NK-92 (cell line): ENCODE measurements around the gene COL23A1.

Source experiments
- DNase-seq: peaks from one replicate; lab custom pipeline; 2025; ENCODE audit not compliant: unreplicated experiment; lab: John Stamatoyannopoulos, UW

Gene COL23A1

DNA sequence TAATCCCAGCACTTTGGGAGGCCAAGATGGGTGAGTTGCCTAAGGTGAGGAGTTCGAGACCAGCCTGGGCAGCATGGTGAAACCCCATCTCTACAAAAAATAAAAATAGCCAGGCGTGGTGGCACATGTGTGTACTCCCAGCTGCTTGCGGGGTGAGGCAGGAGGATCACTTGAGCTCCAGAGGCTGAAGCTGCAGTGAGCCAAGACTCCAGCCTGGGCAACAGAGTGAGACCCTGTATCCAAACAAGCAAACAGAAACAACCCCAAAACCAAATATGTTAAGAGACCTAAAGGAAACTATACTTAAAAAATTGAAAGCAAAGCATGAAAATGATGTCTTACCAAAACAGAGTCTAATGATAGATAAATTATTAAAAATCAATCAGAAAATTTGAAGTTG, 373.4 kb downstream of the COL23A1 start:
- no peak for DNase-seq

DNA sequence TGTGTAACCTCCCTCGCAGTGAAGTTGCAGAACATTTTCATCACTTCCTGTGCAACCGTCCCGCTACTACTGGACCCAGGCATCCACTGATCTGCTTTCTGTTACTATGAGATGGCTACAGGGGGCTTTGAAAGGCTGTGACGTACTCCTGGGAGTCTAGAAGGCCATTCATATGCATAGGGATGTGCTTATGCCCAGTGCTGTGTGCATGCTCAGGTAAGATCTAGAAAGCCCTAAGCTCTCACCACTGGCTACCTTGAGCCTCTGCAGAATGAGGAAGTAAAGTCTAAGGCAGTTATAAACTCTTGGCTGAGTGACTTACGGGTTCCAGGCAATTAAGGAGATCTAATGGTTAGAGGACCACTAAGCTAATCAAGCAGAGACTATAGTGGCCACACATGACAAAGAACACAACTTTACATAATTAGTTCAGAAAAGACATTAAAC, 374.1 kb downstream of the COL23A1 start:
- DNase-seq = no peak

DNA sequence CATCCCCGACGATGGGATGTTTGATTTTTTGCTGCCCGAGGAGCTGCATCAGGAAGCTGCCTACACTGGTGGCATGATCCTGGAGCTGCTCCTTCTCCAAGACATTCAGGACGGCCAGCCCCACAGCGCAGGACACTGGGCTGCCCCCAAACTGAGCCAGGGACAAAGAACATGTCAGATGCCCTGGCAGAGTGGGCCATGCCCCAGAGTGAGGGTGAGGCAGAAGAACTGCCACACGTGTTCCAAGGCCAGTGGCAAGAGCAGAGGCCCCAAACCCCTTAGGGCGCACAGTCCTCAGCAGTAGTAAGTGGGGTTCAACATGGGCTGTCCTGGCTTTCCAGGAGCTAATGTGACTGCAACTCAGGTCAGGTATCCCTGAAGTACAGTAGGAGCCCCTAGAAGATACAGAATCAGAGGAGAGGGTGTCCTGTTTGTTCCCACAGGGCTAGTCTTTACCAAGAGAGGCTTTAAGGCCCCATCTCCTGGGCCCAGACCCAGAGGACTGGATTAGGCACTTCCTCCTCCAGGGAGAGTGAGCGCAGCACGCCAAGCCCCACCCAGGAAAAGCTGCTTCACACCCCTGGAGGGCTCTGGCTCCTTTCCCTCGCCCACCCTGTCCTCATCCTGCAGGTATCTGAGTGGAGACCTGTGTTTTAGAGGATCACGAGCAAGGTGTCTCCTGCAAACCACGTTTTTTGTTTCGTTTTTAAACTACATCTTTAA, 374.8 kb downstream of the COL23A1 start:
- no peak for DNase-seq

DNA sequence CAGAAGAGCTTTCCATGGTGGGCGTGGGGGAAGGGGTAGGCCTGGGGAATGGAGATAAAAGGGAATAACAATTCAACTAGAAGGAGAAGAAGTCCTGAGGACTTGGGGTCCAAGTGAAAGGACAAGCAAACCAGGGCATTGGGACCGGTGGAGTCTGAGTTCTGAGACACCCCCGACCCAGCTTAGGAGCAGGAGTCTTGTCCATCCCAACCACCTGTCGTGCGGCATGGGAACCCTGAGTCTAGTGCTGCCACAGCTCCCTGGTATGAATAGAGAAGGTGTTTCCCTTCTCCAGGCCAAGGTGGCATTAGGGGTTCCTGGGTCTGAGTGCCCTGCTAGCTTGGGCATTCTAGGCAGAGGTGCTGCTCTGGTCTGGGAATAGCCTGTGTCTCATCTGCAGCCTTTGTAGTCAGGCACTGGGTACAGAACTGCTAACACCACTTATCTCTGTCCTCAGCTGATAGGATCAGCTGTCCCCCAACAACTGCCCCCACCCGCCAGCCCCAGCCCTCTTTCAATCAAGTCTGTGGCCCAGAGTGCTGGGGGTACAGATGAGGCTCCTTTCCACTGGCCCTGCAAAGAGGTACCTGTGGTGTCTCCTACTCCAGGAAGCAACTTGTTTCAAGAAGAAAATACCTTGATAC, 375.9 kb downstream of the COL23A1 start:
- no peak for DNase-seq

DNA sequence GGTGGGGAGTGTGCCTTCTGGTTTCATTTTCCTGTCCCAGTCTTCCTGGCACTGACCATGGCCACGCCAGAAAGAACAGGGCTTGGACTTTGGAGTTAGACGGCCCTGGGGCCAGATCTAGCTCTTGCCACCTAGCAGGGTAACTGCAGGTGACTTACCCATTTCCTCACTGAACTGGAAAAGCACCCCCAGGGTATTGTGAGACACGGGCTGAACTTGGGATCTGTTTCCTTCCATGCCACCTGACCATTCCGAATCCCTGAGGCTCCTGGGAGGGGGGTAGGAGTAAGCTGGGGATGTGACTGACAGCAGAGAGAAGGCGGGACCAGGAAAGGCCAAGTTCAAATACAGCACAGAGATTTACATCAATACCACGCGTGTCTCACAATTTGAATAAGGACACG, 376.4 kb downstream of the COL23A1 start:
- no peak for DNase-seq

DNA sequence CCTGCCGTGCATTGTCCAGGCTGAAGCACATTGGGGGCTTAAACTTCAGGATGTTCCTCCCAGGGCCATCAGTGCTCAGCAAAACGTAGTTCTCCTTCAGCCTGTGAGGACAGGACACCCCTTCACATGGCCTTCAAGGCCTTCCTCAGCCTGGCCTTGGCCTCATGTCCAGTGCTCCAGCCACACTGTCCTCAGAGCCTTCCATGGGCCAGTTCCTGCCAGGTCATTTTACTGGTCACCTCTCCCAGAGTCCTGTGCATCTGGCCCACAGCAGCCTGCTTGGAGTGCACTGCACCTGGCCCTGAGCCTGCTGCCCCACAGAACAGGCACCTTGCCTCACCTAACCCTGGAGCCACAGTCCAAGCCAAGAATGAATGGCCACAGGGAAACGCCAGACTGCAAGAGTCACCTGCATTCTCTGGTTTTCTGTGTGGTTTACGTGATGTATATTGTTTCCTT, 377.2 kb downstream of the COL23A1 start:
- DNase-seq = no peak

DNA sequence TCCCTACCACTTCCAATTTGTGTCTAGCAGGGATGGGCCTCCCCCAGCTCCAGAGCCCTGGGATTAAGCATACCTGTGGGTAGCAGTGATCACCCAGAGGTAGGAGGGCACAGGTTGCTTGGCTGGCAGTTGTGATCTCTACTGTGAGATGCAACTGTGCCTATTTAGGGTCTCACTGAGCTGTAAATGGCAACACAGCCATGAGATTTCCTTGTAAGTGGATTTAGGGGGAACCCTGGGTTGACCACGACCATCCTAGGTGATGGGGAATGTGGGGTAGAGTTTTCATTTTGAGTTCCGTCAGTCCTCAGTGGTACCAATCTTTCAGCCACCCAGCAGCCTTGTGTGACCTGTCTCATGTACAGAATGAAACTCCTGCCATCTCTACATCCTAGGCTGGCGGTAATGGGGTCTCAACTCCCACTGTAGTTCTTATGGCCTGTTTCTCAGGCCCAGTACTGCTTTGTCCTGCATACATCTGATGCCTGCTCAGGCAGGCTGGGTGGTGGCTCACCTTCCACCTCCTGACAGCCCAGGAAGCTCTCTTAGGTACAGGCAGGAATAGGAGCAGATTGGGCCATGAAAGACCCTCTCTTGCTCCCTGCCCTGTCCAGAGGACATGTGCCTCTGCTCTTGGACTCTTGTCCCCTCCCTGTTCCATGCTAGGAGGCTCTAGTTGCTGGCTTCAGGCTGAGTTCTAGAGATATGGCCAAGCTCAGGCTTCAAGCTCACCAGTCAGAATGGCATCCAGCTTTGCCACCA, 377.8 kb downstream of the COL23A1 start:
- no peak for DNase-seq

DNA sequence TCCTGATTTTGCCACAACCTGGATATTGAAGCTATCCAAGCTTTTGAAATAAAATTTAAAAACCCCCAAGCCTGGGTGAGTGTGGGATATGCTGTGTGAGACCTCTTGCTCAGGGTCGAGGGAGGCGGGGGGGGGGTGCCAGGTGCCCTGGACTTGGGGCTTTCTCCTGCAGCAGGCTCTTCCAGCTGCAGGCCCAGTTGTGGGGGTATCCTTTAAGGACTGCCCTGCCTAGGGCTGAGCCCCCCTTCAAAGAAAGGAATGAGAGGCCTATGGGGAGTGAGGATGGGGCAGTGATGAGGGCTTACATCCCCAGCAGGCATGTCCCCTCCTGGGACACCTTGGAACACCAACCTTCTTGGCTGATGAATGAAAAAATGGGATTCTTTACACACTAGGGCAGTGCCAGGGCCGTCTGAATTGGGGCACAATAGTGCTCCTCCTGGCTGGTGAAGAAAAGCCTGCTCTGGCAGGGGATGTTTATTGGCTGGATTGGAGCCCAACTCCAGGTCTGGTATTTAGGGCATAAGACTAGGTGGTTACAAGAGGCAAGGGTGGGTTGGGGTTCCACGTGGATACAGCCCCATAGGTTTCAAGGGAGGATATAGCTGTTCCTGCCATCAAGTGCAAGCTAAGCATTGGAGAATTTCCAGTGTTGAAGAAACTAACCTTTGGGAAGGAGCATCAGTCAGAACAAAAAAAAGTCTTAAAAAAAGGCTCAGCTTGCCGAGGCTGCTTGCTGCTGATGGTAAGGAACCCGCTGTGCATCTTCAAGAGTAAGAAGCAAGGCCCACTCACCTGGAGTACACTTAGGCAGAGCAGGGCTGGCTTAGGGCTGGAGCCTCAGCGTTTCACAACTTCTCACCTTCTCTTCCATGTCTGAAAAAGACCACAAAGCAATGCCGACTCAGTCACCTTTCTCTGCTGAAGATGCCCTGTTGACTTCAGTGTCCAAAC, 378.8 kb downstream of the COL23A1 start:
- DNase-seq = no peak

DNA sequence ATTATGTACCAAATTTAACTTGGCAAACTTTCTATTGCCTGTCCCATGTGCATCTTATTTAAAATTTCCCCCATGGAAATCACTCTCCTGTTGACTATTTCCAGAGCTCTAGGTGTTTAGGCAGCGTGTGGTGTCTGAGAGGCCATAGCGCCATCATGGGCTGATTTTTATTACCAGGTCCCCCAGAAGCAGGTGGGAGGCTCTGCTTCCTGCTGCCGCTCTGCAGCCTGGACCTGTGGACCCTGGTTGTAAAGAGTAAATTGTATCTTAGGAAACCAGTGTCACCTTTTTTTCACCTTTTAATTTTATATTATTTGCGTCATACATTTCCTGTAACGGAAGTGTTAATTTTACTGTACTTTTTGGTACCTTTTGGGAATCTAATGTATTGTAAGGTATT, 379.5 kb downstream of the COL23A1 start:
- no peak for DNase-seq

DNA sequence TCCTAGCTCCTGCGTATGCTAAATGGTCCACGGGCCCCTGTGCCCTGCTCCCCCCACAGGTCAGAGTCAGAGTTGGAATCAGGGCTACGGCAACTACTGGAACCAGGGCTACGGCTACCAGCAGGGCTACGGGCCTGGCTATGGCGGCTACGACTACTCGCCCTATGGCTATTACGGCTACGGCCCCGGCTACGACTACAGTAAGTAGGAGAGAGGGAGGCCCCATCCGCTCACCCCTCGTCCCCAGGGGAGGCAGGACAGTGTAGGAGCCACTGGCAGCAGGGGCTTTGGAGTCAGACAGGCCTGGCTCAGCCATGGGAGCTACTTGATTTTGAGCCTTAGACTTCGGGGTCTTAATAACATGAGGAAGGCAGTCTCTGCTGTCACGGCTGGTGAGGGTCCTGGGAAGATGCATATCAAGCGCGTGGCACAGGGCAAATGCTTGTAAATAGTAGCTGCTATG, 380.1 kb downstream of the COL23A1 start:
- DNase-seq = no peak

DNA sequence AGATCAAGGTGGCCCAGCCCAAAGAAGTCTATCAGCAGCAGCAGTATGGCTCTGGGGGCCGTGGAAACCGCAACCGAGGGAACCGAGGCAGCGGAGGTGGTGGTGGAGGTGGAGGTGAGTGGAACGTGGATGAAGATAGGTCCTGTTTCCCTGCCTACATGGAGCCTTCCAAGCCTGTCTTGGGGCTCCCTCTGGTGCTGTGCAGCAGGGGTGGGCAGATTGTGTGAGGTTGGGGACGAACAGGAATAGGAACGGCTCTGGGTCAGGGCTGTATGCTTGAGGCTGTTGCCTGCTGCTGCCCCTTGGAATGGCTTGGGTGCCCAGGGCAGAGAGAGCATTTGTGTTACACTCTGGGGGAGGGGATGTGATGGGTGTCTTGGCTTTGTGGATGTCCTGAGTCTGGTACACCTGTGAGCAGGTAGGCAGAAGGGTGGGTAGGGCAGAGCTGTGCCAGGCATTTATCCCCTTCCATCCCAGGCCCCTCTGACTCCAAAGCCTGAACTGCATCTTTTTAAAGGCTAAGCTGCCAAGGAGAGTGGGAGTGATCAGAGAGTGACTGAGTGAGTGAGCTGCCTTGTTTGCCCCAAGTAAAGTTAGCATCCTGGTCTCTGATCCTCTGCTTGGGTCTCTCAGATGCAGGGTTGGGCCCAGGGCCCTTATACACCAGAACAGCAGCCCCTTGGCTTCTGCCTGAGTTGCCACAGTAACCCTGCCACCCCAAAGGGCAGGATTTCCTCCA, 380.7 kb downstream of the COL23A1 start:
- no peak for DNase-seq

DNA sequence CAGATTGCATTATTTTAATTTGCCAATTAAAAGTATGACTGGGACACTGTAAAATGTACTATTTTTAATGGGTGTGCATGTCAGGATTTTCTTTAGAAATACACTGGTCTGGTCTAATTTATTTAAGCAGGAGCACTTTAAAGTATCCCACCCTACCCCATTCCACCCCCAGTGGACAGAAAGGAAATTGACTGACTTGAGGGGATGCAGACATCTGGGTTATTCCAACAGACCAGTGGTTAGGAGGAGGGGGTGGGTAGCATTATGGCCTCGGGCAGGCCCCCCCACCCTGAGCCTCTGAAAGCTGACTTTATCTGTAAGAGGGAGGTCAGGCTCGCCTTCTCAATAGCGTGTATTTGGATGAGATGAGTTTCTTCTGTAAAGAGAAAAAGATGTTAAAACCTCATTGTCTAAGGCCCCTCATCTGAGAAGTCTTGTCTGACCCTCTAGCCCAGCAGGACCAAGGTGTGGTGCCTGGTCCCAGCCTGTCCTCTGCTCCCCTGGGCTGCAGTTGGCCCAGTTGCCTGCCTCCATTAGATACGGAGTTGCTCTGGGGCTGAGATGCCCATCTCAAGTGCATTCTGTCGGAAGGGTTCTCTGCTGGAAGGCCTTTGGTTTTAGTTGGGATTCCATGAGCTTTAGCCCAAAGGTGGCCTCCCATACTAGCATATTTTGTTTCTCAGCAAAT, 381.5 kb downstream of the COL23A1 start:
- DNase-seq = no peak

DNA sequence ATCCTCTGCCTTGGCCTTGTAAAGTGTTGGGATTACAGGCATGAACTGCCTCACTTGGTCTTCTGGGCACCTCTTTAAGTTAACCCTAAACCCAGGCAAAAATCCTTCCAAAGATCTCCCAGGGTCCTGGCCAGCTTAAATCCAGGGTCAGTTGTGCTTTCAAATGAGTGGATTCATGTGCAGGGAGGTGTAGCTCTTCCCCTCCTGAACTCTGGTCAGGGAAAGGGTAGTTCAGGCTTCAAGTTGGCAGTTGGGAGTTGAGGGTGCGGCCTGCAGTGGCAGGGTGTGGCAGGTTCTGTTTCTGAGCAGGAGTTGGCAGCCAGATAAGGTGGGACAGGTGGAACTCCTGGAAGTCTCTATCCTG, 382.3 kb downstream of the COL23A1 start:
- DNase-seq = no peak

DNA sequence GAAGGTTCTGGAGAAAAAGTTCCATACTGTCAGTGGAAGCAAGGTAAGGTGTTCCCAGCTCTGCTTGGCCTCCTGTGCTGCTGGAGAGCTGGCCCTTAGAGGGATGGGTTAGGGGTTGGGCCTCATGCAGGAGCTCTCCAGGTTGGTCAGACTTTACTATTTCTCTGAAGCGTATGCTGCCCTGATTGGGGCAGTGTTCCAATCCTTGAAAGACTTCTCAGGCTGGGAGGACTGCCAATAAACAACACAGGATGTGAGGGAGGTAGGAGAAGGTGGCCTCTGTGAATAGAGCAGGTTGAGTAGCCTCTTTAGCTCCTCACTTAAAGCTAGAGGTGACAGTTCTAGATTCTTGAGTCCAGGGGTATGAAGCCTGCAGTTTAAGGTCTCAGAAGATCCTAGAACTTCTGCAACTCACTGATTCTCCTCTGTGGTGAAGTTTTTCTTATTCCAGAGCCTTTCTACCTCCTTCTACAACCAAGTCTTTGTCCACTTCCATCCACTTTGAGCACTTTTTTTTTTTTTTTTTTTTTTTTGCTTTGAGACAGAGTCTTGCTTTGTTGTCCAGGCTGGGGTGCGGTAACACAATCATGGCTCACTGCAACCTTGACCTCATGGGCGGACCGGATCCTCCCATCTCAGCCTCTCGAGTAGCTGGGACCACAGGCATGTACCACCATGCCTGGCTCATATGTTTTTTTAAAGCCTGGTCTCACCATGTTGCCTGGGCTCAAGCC, 382.8 kb downstream of the COL23A1 start:
- no peak for DNase-seq

DNA sequence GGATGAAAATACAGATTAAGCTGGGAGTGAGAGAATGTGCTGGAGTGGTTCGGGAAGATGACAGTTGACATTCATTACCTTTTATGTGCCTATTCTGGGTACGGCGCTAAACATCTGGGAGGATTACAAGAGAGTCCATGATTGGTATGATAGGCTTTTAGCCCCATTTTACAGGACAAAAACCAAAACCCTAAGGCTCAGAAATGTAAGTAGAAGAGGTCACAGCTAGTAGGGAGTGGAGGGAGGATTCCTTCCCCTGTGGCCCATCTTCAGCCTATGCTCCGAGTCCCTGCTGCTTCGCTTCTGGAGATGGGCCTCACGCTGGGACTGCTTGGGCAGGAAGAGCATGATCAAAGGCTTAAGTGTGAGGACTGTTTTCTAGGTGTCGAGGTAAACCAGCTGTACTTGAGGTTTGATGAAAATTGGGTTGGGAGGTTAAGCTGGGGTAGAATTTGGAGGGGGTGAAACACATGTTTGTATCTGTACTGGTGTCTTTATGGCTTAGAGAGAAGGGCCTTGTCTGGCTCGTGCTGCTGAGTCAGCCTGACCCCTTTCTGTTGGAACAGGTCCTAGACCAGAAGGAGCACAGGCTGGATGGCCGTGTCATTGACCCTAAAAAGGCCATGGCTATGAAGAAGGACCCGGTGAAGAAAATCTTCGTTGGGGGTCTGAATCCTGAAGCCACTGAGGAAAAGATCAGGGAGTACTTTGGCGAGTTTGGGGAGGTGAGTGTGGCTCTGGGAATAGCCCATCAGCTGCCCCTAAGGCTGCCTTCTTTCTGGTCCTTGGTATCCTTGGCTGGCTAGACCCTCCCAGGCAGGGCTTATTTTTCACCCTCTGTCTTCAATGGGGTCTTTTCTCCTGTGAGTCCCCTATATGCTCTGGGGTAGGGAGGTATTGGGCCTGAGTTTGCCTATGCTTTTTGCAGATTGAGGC, 383.8 kb downstream of the COL23A1 start:
- no peak for DNase-seq

DNA sequence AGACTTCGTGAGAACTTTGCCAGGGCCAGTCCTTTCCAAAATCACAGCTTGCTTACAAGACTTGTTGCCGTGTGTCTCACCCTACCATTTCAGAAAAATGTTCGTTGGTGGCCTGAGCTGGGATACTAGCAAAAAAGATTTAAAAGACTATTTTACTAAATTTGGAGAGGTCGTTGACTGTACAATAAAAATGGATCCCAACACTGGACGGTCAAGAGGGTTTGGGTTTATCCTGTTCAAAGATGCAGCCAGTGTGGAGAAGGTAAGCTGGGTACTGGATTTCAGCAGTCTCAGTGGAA, 384.5 kb downstream of the COL23A1 start:
- no peak for DNase-seq

DNA sequence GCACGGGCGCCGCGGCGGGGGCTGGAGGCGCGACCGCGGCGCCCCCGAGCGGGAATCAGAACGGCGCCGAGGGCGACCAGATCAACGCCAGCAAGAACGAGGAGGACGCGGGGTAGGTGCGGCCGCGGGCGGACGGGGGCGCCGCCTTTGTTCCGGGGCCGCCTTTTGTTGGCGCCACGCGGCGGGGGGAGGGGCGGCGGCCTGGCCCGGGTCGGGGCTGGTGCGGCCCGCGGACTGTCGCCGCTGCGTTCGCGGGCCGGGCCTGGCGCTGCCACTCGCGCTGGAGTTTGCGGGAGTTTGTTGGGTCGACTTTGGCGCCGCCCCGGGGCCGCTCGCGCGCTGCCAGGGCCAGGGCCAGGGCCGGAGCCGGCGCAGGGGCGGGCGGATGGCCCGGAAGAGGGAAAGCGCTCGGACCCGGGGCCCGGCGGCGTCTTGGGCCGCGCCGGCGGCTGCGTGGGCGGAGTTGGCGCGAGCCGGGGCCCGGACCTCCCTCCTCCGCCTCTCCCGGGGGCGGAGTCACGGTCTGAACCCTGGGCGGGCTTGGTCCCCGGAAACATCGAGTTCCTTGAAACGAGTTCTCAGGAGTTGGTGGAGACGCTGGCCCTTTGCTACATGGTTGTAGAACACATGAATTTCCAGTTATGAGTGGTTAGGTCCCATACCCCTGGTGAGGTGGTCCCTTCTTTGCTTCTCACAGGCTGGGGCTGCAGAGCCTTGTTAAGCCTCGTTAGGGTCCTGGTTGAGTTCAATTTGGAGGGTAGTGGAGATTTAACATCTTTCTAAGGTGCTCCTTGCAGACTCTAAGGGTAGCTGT, 385.1 kb downstream of the COL23A1 start:
- DNase-seq = no peak
